NCI-H2107 treated with DMSO at 0.1 percent for 48 hours (cell line): ENCODE measurements around the gene TSPAN19.
"Not testable (repeated sequence)": the region's sequence is repeated elsewhere in the genome, so short reads cannot be mapped to it uniquely, and the experiment has no call there.

Experiments
- DNase-seq: peaks from one replicate; lab custom pipeline; 2025; ENCODE audit not compliant: unreplicated experiment; lab: John Stamatoyannopoulos, UW

TSPAN19 gene

DNA sequence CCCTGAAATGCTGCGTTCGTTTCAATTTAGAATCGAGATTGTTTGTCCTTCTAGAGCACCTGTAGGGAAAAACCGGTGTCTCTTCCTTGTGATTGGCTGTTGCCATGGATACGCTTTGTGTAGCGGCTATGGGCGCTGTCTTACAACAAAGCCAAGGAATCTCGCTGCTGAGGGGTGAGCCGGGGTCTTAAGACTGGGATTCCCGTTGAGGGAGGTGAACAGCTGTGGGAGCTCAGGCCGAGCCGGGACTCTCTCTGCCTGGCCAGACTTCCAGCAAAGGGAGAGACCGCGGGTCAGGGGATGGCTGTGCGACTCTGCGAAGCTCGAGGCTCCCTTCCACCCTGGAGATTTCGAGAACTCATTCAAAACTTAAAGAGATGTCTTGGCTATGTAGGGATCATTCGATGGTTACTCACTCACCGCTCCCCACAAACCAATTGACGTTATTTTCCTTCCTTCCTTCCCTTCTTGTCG lies at the start of gene TSPAN19, which contains the start of gene LRRIQ1:
TSPAN19 (minus strand) TSS at position 44 of the 474 bp plus-strand sequence. CDS start 6,331 bp downstream, outside the sequence.
LRRIQ1 (plus strand) TSS at position 118 of the 474 bp plus-strand sequence. CDS start 1,826 bp downstream, outside the sequence.
- peak; percentile 91 for DNase-seq

DNA sequence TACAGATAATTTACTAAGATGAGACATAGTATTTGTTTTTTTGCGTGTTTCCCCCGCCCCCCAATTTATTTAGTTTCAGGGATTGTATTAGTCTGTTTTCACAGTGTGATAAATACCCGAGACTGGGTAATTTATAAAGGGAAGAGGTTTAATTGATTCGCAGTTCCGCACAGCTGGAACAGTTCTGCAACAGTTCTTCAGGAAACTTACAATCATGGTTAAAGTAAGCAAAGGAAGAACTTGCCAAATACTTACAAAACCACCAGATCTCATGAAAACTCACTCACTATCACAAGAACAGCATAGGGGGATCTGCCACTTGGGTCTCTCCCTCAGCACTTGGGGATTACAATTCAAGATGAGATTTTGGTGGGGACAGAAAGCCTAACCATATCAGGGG lies 49.0 kb upstream of the TSPAN19 start:
- no peak for DNase-seq

DNA sequence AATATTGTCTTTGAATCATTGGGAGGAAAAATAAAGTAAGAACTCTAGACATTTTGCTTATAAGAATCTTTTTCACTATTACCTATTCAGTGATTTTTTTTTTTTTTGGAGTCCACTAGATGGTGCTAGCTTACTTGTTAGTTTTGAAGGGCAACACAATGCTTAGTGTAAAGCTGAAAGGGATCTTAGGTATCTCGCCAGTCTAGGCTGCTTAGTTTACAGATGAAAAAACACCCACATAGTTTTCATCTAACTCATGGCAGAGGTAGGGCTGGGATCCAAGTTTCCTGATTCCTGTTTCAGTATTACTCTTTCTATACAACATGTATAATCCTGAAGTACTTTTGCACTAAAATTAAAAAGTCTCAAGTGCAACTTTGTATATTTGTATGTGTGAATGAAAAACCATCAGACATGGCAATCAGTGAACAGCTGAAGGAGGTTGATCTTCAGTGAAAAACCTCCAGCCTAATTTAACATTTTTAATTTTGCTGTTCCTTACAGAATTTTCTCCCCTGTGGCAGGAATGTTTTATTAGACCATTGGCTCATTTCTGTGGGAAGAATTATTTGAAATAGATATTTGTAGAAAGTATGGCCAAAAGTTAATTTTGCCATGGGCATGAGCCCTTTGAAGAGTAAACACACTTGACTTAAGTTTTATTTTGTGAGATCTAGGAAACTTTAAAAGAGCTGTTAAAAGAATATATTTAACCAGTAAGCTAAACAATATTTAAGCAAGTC lies 40.8 kb upstream of the TSPAN19 start:
- DNase-seq: peak; percentile 44

DNA sequence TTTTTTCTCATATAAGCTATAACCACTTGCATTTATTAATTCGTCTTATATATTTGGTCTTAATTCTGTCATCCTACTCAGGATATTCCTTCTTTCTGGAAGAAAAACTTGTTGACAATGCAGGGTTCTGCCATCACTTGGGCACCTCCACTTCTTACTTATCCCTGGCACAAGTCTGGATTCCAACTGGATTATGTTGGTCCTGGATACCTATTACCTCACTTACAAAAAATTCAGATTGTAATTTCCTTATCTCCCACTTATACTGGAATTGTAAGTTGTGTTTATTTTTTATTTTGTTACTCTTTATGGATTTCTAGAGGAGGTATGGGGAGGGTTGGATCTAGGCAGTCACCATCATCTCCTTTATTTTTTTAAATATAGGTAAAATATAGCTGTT lies 36.7 kb upstream of the TSPAN19 start:
- no peak for DNase-seq

DNA sequence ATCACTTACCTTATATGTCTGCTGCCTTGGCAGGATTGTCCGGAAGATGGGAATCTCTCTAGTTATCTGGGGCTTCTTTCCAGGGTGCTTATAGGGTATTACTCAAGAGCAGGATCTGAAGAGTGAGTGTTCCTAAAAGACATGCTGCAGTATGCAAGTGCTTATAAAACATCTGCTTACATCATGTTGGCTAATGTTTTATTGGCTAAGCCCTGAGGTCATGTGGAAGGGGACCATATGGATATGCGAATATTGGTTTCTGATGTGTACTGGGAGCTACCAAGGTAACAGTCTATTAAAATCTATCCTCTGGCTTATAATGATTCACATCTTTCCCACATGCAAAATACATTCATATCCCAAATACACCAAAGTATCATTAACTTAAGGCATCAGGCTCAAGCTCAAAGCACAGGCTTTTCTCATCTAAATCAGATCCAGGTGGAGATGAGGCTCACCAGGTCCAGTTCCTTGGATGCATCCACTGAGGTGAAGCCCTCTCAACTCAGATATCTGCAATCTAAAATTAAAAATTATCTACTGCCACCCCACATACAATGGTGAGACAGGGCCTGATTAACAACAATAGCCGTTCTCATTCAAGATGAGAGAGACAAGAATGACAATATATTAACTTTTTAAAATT lies 29.9 kb upstream of the TSPAN19 start:
- DNase-seq: no peak

DNA sequence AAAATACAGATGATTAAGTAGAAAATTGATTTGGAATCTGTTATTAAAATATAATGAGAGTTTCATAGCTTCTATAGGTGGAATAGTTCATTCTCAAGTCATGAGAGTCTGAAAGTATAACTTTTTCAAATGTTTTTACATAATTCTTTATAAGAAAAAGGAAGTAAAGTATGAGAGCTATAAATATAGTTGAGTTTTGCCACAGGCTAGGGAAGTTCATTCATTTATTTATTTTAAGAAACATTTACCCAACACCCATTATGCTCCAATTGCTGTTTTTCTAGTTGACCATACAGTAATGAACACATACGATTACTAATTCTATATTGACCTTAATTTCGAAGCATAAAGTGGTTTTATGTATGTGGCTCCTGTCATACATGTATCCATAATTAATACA lies 24.8 kb upstream of the TSPAN19 start:
- no peak for DNase-seq

DNA sequence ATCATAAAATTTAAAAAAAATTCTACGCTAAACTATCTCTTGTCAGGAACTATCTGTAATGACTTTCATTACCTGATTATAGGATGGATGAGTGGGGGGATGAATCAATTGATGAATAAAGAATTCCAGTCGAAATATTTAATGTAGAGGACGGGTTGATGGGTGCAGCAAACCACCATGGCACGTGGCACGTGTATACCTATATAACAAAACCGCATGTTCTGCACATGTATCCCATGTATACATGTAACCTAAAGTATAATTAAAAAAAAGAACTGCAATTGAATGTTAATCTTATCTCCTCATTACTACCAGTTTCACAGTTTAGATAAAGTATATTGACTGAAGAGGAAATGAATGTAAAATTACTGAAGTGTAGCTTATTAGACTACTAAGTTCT lies 23.5 kb upstream of the TSPAN19 start:
- DNase-seq: no peak

DNA sequence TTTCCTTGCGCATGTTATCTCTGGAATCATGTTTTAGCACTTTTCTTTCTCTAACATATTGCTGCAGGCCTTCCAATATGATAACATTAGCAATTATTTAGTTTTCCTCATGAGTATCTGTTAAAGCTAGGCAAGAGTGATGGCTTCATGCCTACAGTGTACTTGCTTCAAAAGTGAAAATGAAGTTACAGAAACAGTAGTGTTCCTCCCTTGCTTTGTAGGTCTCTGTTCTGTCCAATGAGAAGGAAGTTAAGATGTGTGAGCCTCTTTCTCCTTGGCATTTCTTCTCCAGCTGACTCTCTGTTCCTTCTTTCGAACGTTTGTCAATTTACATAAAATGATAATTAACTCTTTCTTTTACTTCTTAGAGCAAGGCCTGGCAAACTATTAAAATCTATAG lies 22.3 kb upstream of the TSPAN19 start:
- DNase-seq: no peak

DNA sequence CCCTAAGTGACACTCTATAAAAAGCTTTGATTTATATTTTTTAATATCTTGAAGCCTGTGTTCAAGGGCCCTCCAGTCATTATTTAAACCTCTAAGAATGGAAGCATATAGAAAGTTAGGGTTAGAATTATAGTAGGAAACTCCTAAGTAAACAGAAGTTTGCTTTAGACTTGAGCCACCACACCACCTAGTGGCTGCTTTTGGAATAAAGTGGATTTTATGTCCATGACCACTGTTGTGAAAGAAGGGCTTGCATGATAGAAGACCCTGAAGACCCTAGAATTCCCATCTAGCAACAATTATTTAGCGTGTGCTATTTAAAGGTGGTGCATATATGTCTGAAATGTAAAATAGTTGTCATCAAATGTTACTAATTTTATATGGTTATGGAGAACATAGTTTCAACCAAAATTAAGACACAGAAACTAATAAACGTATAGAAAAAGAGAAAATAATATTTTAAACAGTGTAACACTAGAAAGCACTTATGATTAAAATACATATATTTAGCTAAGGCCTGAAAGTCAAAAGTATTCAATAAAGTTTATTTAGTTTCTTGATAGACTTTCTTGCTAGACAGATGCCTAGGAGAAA lies 21.4 kb upstream of the TSPAN19 start:
- no peak for DNase-seq

DNA sequence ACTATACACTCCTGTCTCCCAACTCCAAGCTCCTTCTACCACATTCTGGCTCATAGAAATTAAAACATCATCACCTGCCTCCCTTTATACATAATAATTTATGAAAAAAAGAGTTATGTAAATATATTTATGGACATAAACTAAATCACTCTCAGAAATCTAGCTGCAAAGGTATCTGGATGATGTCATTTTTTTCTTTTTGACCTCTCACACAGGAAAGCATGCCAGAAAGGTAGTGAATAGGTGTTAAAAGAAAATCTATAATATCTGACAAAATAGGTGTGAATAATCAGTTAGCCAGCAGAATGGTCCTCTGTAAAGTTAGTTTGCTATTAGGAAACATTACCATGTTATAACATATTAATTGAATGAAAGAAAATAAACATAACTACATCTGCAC lies 7.8 kb upstream of the TSPAN19 start:
- DNase-seq: no peak

DNA sequence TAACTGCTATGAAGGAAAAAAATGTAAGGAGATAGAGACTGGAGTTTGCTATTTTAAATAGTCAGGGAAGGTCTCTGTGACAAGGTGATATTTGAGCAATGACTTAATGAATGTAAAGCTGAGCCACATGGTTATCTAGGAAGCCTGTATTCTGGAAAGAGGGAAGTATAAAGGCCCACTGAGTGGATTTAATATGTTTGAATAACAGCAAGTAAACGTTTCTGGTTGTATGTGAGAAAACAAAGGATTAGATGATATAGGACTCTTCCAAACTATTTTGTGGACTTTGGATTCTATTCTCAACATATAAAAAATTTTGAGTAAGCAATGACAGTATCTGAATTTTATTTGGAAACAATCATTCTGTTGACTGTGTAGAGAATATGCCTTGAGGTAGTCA lies 5.3 kb upstream of the TSPAN19 start:
- DNase-seq: no peak

DNA sequence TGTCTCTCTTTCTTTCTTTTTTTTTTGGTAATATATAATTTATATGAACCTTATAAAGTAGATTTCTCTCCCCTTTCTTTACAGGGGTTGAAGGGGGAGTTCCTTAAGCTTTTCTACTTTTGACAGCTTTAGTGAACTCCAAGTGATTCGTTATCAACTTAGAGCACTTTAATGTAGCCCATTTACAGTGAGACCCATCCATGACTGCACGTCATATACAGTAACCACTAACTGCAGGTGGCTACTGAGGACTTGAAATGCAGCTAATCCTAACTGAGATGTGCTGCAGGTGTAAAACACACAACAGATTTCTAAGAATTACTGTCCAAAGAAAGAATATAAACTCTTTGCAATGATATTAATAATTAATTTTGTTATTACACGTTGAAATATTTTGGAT lies 656 bp upstream of the TSPAN19 start:
- DNase-seq: no peak

DNA sequence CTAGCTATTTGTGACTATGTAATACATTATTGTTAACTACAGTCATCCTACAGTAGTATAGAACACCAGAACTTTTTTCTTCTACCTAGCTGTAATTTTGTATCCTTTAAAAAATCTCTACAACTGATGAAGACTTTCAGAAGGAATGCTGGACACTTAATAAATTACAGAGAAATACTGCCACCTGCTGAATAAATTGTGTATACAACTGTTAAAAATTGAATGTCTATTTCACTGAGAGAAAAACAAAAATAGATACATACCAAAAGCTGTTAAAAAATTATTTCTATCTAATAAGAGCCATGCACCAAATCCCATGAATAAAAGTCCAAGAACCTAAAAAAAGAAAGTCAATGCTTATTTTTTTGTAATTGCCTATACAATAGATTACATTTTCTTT lies 6.6 kb downstream of the TSPAN19 start:
- DNase-seq: no peak

DNA sequence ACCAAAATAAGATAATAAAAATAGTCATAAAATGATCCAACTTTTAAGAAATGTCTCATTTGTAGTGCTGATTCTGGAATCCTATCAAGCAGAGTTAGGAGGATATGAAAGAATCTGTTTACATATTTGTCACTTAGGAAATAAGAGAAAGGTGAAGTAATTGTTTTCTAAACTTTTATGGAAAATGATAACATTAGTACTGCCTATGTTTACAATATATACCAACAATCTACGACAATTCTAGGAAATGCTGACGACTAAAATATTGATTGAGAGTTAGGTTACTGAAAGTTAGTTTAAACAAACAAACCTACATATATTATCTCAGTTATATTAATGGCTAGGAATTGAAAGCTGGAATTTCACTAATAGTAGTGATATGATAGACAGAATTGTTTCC lies 18.0 kb downstream of the TSPAN19 start:
- DNase-seq: no peak

DNA sequence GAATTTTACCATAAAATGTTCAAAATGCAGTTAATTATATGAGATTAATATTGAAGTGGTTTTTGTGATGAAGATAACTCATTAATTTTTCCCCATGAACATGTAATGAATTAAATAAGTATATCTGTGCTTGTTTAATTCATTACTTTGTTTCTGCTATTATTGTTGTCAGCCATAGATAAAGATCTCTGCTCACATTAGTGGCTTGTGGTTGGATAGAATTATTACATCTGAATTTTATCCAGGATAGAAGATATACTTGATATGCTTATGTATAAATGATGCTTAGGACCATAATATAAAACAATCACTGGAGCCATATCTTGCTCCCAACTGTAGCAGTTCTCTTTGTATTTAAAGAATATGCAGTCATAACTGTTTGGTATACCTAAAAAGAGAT lies 18.5 kb downstream of the TSPAN19 start:
- no peak for DNase-seq

DNA sequence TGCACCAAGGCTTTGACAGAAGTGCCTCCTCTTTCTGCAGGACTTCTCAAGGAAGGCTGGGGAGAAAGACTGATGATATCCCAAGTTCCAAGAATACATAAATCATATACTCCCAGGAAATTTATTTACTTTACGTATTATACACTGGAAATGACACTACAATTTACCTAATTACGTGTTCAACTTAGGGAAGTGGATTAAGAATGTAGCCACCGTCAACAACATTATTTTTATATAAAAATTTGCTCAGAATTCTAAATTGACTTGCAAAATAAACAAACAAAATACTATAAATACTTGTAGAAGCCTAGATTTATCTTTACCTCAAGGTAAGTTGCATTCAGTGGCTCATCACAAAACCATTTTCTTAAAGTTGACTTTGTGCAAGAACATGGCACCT lies 18.9 kb downstream of the TSPAN19 start:
- no peak for DNase-seq

DNA sequence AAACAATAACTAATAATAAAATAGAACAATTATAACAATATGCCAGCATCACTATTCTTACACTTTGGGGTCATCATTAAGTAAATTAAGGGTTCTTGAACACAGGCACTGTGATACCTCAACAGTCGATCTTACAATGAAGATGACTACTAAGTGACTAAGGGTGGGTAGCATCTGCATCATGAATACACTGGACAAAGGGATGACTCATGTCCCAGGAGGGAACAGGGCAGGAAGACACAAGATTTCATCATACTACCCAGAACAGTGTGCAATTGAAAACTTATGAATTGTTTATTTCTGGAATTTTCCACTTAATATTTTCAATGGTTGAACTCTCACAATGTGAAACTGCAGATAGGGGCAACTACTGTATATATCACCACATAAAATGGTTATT lies 19.7 kb downstream of the TSPAN19 start:
- no peak for DNase-seq

DNA sequence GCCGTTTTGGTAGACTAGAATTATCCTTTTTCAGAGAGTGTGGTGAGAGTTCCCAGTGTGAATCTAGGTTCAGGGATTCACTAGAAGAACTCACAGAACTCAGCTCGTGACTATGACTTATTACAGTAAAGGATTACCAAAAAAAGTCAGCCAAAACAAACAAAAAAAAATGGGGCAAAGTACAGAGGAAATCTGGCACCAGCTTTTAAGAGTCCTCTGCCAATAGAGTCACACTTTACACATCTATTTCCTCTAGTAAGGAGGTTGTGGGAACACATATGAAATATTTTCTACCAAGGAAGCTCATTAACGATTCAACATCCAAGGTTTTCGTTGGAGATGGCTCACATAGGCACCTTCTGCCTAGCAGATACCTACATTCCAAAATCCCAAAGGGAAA lies 28.2 kb downstream of the TSPAN19 start:
- no peak for DNase-seq

DNA sequence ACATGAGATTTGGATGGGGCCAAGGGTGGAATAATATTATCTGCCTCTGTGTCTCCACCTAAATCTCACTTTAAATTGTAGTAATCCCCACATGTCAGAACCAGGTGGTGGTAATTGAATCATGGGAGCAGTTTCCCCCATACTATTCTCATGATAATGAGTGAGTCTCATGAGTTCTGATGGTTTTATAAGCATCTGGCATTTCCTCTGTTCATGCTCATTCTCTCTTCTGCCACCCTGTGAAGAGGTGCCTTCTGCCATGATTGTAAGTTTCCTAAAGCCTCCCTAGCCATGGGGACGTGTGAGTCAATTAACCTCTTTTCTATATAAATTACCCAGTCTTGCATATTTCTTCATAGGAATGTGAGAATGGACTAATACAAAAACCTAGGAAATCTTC lies 29.9 kb downstream of the TSPAN19 start:
- no peak for DNase-seq

DNA sequence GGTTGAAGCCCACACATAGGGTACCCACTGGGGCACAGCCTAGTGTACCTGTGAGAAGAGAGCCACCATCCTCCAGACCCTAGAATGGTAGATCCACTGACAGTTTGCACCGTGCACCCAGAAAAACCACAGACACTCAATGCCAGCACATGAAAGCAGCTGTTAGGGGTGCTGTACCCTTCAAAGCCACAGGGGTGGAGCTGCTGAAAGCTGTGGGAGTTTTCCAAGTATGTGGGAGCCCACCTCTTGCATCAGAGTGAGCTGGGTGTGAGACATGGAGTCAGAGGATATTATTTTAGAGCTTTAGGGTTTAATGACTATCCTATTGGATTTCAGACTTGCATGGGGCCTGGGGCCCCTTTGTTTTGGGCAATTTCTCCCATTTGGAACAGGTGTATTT lies 30.5 kb downstream of the TSPAN19 start:
- no peak for DNase-seq

DNA sequence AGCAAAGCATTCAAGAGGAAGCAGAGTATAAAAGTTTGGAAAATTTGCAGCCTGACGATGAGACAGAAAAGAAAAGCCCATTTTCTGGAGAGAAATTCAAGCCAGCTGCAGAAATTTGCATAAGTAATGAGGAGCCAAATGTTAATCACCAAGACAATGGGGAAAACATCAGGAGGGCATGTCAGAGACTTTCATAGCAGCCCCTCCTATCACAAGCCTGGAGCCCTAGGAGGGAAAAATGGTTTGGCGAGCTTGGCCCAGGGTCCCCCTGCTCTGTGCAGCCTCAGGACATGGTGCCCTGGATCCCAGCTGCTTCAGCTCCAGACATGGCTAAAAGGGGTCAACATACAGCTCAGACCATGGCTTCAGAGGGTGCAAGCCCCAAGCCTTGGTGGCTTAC lies 31.0 kb downstream of the TSPAN19 start:
- not testable (repeated sequence) for DNase-seq

DNA sequence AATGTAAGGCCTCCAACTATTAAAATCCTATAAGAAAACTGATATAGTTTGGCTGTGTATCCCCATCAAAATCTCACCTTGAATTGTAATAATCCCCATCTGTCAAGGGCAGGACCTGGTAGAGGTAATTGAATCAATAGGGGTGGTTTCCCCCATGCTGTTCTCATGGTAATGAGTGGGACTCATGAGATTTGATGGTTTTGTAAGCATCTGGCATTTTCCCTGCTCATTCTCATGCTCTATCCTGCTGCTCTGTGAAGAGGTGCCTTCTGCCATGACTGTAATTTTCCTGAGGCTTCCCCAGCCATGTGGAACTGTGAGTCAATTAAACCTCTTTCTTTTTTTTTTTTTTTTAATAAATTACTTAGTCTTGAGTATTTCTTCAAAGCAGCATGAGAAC lies 31.9 kb downstream of the TSPAN19 start:
- no peak for DNase-seq
